ENCODE measurements around the gene MCUB.

MCUB gene

DNA sequence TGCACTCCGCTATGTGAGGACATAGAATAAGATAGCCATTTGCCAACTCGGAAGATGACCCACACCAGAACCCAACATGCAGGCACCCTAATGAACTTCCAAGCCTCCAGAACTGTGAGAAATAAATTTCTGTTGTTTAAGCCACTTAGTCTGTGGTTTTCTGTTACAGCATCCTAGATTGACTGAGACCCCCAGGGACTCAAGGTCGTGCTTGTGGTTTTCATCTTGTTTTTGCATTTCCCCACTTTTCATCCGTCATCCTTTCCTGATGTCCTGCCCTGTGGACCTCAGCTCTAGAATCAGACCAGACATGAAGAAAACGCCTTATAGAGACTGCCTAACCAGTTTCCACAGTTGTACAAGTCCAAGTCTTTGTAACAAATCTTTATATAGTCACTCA lies 54.4 kb downstream of the MCUB start:
- no peaks in the 10 kb centered on the region for H3K27me3 ChIP-seq (replicated peaks; ENCODE audit: insufficient read depth, low read length)
- H3K79me2 ChIP-seq (ENCODE audit: low read length) = peaks cover 4% of the 10 kb centered on the region; the same call in 1 of the 2 replicates
- H3K9ac ChIP-seq (ENCODE audit: low read length) = no peak overlapping the region
- no peaks in the 10 kb centered on the region for H4K20me1 ChIP-seq (ENCODE audit: insufficient read depth, low read length)
- H3K4me3 ChIP-seq (ENCODE audit: low read length) = no peak overlapping the region
- H3K4me2 ChIP-seq (ENCODE audit: low read depth, low read length) = no peak overlapping the region
- no peaks in the 10 kb centered on the region for H3F3A ChIP-seq (ENCODE audit: insufficient read depth, low read length)
- DNase-seq = no peak
- no peaks in the 10 kb centered on the region for H3K36me3 ChIP-seq (replicated peaks; ENCODE audit: insufficient read depth, low read length)
- H3K4me1 ChIP-seq (ENCODE audit: low read length) = no peaks in the 10 kb centered on the region
- TF ChIP-seq EZH2 (optimal IDR thresholded peaks at IDR 0.05; ENCODE audit: low read depth, low read length) (no peak), EZH2phosphoT487 (IDR thresholded peaks at IDR 0.05; ENCODE audit: low read length) (no peak)
- TF ChIP-seq, protein P1, sequence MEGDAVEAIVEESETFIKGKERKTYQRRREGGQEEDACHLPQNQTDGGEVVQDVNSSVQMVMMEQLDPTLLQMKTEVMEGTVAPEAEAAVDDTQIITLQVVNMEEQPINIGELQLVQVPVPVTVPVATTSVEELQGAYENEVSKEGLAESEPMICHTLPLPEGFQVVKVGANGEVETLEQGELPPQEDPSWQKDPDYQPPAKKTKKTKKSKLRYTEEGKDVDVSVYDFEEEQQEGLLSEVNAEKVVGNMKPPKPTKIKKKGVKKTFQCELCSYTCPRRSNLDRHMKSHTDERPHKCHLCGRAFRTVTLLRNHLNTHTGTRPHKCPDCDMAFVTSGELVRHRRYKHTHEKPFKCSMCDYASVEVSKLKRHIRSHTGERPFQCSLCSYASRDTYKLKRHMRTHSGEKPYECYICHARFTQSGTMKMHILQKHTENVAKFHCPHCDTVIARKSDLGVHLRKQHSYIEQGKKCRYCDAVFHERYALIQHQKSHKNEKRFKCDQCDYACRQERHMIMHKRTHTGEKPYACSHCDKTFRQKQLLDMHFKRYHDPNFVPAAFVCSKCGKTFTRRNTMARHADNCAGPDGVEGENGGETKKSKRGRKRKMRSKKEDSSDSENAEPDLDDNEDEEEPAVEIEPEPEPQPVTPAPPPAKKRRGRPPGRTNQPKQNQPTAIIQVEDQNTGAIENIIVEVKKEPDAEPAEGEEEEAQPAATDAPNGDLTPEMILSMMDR (IDR thresholded peaks at IDR 0.05; ENCODE audit: low read length) = no peak
- H2AFZ ChIP-seq (ENCODE audit: low read length) = no peak overlapping the region
- no peak overlapping the region for H3K27ac ChIP-seq (ENCODE audit: low read length)
- no peaks in the 10 kb centered on the region for H3K9me2 ChIP-seq (replicated peaks; ENCODE audit: insufficient read depth, low read length)
- no peaks in the 10 kb centered on the region for H3K9me3 ChIP-seq (replicated peaks; ENCODE audit: insufficient read depth, low read length)

DNA sequence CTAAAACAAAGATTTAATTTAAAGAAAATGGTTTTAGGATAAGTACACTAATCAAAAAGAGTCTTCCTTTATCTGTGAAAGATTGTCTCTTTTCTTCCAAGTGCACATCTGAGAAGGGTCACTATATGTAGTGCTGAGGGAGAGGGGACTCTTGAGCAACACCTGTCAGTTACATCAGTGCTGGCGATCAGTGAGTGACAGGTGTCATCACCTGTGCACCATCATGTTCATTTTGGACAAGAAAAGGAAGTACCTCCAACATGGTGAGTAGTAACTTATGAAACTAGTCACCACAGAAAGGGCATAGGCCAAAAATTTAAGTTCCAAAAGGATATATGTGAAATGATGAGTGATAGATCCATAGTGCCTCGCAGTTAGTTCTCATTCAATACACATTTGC lies 55.7 kb downstream of the MCUB start:
- Histone ChIP-seq H3K27me3 (replicated peaks; ENCODE audit: insufficient read depth, low read length) (no peaks in the 10 kb centered on the region), H3K79me2 (ENCODE audit: low read length) (no peaks in the 10 kb centered on the region; the same call in 1 of the 2 replicates), H3K9me3 (replicated peaks; ENCODE audit: insufficient read depth, low read length) (no peaks in the 10 kb centered on the region), H3F3A (ENCODE audit: insufficient read depth, low read length) (no peaks in the 10 kb centered on the region), H3K9me2 (replicated peaks; ENCODE audit: insufficient read depth, low read length) (no peaks in the 10 kb centered on the region), H3K4me3 (ENCODE audit: low read length) (no peak overlapping the region), H4K20me1 (ENCODE audit: insufficient read depth, low read length) (no peaks in the 10 kb centered on the region), H3K9ac (ENCODE audit: low read length) (no peak overlapping the region), H3K27ac (ENCODE audit: low read length) (no peak overlapping the region), H2AFZ (ENCODE audit: low read length) (no peak overlapping the region), H3K4me1 (ENCODE audit: low read length) (no peaks in the 10 kb centered on the region), H3K36me3 (replicated peaks; ENCODE audit: insufficient read depth, low read length) (no peaks in the 10 kb centered on the region), H3K4me2 (ENCODE audit: low read depth, low read length) (no peak overlapping the region)
- DNase-seq = no peak
- TF ChIP-seq EZH2phosphoT487 (IDR thresholded peaks at IDR 0.05; ENCODE audit: low read length) = no peak
- TF ChIP-seq EZH2 (optimal IDR thresholded peaks at IDR 0.05; ENCODE audit: low read depth, low read length) = no peak
- TF ChIP-seq, protein P1 (IDR thresholded peaks at IDR 0.05; ENCODE audit: low read length) = no peak

DNA sequence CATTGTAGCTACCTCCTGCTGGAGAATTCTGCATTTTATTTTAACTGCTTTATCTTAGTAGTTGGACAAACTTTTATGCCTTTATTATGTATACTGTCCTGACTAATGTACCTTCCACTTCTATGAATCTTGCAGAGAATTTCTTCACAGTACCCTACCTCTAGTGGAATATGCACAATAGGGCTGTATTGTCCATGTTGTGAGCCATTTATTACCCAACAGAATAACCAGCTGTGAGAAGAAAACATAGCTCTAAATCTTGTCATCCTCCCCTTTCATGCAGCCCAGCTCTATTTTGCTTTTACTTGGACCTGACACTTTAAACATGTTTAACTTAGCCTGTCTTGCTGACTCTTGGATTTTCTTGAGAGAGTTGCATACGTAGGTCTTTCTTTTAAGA lies 56.2 kb downstream of the MCUB start:
- H3K4me3 ChIP-seq (ENCODE audit: low read length) = no peak overlapping the region
- H3K9me2 ChIP-seq (replicated peaks; ENCODE audit: insufficient read depth, low read length) = no peaks in the 10 kb centered on the region
- TF ChIP-seq EZH2phosphoT487 (IDR thresholded peaks at IDR 0.05; ENCODE audit: low read length) = no peak
- TF ChIP-seq, protein P1 (IDR thresholded peaks at IDR 0.05; ENCODE audit: low read length) = no peak
- TF ChIP-seq EZH2 (optimal IDR thresholded peaks at IDR 0.05; ENCODE audit: low read depth, low read length) = no peak
- H3K9me3 ChIP-seq (replicated peaks; ENCODE audit: insufficient read depth, low read length) = no peaks in the 10 kb centered on the region
- no peak overlapping the region for H3K4me2 ChIP-seq (ENCODE audit: low read depth, low read length)
- H3K9ac ChIP-seq (ENCODE audit: low read length) = no peak overlapping the region
- H3F3A ChIP-seq (ENCODE audit: insufficient read depth, low read length) = no peaks in the 10 kb centered on the region
- no peaks in the 10 kb centered on the region for H3K4me1 ChIP-seq (ENCODE audit: low read length)
- H3K36me3 ChIP-seq (replicated peaks; ENCODE audit: insufficient read depth, low read length) = no peaks in the 10 kb centered on the region
- H4K20me1 ChIP-seq (ENCODE audit: insufficient read depth, low read length) = no peaks in the 10 kb centered on the region
- no peak overlapping the region for H2AFZ ChIP-seq (ENCODE audit: low read length)
- no peak overlapping the region for H3K27ac ChIP-seq (ENCODE audit: low read length)
- H3K79me2 ChIP-seq (ENCODE audit: low read length) = no peaks in the 10 kb centered on the region; the same call in 1 of the 2 replicates
- H3K27me3 ChIP-seq (replicated peaks; ENCODE audit: insufficient read depth, low read length) = no peaks in the 10 kb centered on the region
- no peak for DNase-seq
